Measurements from ENCODE around the gene RRAS.

DNA sequence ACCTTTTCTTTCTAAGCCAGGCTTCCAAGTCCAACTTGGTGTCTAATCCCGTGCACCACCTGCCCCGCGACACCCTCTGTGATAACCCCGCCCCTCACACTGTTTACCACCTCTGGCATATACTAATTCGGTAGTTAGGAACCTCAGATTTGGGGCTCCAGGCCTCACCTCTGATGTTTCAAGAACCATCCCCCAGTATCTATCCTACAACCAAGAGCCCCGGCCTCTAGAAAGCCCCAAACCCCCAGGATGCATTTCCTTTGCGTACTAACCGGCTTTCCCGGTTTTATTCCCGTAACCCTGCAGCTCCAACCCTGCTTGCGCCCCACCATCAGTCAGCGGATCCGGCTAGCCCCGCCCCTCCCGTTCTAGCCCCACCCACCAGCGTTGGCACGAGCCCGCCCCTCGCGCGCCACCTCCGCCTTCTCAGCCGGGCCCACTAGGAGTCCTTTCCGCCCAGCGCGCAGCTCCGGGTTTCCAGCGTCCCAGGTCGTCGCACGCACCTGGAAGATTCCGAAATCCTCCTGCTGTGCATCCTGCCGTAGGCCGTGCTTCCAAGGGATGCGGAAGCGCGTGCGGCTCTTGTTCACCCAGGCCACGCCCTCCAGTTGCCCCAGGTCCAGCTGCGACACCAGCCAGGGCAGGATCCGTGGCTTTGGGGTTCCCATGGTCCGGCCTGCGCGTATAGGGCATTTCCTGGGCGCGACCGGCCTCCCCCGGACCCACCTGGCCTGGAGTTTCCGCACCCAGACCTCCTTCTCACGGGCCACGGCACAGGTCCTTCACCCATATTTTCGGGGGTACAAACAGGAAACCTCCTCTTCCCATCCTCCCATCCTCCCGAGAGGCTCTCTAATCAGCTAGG lies 24.5 kb upstream of the RRAS start:
- no peak for TF ChIP-seq EZH2 (optimal IDR thresholded peaks at IDR 0.05; ENCODE audit: low read depth, low read length)
- peak; percentile 13; the same call in 1 of the 2 replicates for TF ChIP-seq CTCF (IDR thresholded peaks at IDR 0.05; ENCODE audit: low read length)
